Keratinocyte (primary cell): ENCODE results near the gene GLI3.

Experiments used
- EZH2 ChIP-seq: IDR thresholded peaks from one replicate; pipeline ENCODE4 v1.6.1; 2012; ENCODE audit warnings: inconsistent platforms, mild to moderate bottlenecking, low read length, moderate library complexity
- TF ChIP-seq, protein P1 (sequence below), 3 experiments: IDR thresholded peaks in 1 of 3; conservative IDR thresholded peaks in 1 of 3; optimal IDR thresholded peaks in 1 of 3; 2 replicates in 2 of 3; 3 replicates in 1 of 3; pipeline versions ENCODE3 to v1.5.1; 2011; ENCODE audit warnings: low read length in 3 of 3, mild to moderate bottlenecking in 3 of 3, moderate library complexity in 2 of 3, control low read depth in 1 of 3, inconsistent platforms in 1 of 3; ENCODE audit not compliant: insufficient read depth in 2 of 3; ENCODE audit errors: extremely low read depth in 1 of 3

- TF ChIP-seq, protein P1, sequence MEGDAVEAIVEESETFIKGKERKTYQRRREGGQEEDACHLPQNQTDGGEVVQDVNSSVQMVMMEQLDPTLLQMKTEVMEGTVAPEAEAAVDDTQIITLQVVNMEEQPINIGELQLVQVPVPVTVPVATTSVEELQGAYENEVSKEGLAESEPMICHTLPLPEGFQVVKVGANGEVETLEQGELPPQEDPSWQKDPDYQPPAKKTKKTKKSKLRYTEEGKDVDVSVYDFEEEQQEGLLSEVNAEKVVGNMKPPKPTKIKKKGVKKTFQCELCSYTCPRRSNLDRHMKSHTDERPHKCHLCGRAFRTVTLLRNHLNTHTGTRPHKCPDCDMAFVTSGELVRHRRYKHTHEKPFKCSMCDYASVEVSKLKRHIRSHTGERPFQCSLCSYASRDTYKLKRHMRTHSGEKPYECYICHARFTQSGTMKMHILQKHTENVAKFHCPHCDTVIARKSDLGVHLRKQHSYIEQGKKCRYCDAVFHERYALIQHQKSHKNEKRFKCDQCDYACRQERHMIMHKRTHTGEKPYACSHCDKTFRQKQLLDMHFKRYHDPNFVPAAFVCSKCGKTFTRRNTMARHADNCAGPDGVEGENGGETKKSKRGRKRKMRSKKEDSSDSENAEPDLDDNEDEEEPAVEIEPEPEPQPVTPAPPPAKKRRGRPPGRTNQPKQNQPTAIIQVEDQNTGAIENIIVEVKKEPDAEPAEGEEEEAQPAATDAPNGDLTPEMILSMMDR (optimal IDR thresholded peaks at IDR 0.05 in 1 of 3, IDR thresholded peaks at IDR 0.05 in 1 of 3, conservative IDR thresholded peaks at IDR 0.05 in 1 of 3; ENCODE audit: extremely low read depth in 1 of 3, insufficient read depth in 2 of 3, low read length in 3 of 3), result no peak
- TF ChIP-seq EZH2, result no peak
Observed at GRCh38 chr7:42142089-42142488, 94.9 kb downstream of the GLI3 start.
